Stimulated activated CD8-positive, alpha-beta memory T cell treated with anti-CD3 and anti-CD28 coated beads, Interleukin-15, amount 100 ng/mL, for 1 hour (primary cell): ENCODE data around the gene CD44.
"Not testable (repeated sequence)": the region's sequence is repeated elsewhere in the genome, so short reads cannot be mapped to it uniquely, and the experiment has no call there.

Source experiments
- DNase-seq: peaks from one replicate; pipeline ENCODE4 v3.0.0-alpha.2; 2020; ENCODE audit warnings: low read depth

The CD44 gene

GRCh38 chr11:35214226-35214770 lies 75.3 kb downstream of the CD44 start:
- no peak for DNase-seq

- DNase-seq, result no peak
Measured at GRCh38 chr11:35214792-35215193, 75.8 kb downstream of the CD44 start.

GRCh38 chr11:35215945-35216344 lies 77.0 kb downstream of the CD44 start:
- no peak for DNase-seq

GRCh38 chr11:35216962-35217678 lies 78.1 kb downstream of the CD44 start:
- DNase-seq, result no peak

- no peak for DNase-seq
Measured at GRCh38 chr11:35218956-35219355, 80.0 kb downstream of the CD44 start.

- no peak for DNase-seq
Measured at GRCh38 chr11:35223371-35223796, 84.4 kb downstream of the CD44 start.

- no peak for DNase-seq
Measured at GRCh38 chr11:35223991-35224390, 85.0 kb downstream of the CD44 start.

- no peak for DNase-seq
Measured at GRCh38 chr11:35225946-35226520, 87.1 kb downstream of the CD44 start.

- DNase-seq, result not testable (repeated sequence)
Measured at GRCh38 chr11:35226756-35227155, 87.8 kb downstream of the CD44 start.

- DNase-seq, result no peak
Measured at GRCh38 chr11:35227576-35228327, 88.8 kb downstream of the CD44 start.

- no peak for DNase-seq
Measured at GRCh38 chr11:35228328-35228725, 89.4 kb downstream of the CD44 start.

- no peak for DNase-seq
Measured at GRCh38 chr11:35230388-35230787, 91.4 kb downstream of the CD44 start.

- no peak for DNase-seq
Measured at GRCh38 chr11:35231076-35231860, 92.3 kb downstream of the CD44 start.

GRCh38 chr11:35232891-35233330 lies 93.9 kb downstream of the CD44 start:
- DNase-seq, result no peak

- no peak for DNase-seq
Measured at GRCh38 chr11:35233518-35233917, 94.5 kb downstream of the CD44 start.

- no peak for DNase-seq
Measured at GRCh38 chr11:35234460-35235156, 95.6 kb downstream of the CD44 start.

- DNase-seq, result no peak
Measured at GRCh38 chr11:35235157-35235468, 96.1 kb downstream of the CD44 start.

- DNase-seq, result no peak
Measured at GRCh38 chr11:35235498-35235897, 96.5 kb downstream of the CD44 start.

GRCh38 chr11:35235936-35236666 lies 97.1 kb downstream of the CD44 start:
- peak; percentile 42 for DNase-seq

GRCh38 chr11:35236667-35237003 lies 97.7 kb downstream of the CD44 start:
- DNase-seq, result no peak

- DNase-seq, result no peak
Measured at GRCh38 chr11:35237351-35237750, 98.4 kb downstream of the CD44 start.
